ENCODE measurements around the gene DSCAML1. TPM values are rescaled to one million over a fixed set of nuclear protein-coding genes. Genes with fewer than 3 reads are reported as not detected.
"Not testable (repeated sequence)": the region's sequence is repeated elsewhere in the genome, so short reads cannot be mapped to it uniquely, and the experiment has no call there.

Gene DSCAML1
- total RNA-seq, 1 donor from 2014 or later: not detected

GRCh38 chr11:117409511-117409910 is 387.5 kb downstream of the DSCAML1 start:
- TF ChIP-seq, protein P1, sequence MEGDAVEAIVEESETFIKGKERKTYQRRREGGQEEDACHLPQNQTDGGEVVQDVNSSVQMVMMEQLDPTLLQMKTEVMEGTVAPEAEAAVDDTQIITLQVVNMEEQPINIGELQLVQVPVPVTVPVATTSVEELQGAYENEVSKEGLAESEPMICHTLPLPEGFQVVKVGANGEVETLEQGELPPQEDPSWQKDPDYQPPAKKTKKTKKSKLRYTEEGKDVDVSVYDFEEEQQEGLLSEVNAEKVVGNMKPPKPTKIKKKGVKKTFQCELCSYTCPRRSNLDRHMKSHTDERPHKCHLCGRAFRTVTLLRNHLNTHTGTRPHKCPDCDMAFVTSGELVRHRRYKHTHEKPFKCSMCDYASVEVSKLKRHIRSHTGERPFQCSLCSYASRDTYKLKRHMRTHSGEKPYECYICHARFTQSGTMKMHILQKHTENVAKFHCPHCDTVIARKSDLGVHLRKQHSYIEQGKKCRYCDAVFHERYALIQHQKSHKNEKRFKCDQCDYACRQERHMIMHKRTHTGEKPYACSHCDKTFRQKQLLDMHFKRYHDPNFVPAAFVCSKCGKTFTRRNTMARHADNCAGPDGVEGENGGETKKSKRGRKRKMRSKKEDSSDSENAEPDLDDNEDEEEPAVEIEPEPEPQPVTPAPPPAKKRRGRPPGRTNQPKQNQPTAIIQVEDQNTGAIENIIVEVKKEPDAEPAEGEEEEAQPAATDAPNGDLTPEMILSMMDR (IDR thresholded peaks at IDR 0.05): no peak
- Histone ChIP-seq H3K4me3 (no peak overlapping the region), H3K4me1 (no peaks in the 10 kb centered on the region), H3K27me3 (no peaks in the 10 kb centered on the region), H3K27ac (no peak overlapping the region), H3K36me3 (peaks cover 46 to 73% of the 10 kb centered on the region in 2 donors), H3K9me3 (no peaks in the 10 kb centered on the region)
- intact Hi-C loops (cut with DNase I): no loop called here
- DNase-seq (ENCODE audit: low spot score in 2 of 2): no peak

DNA sequence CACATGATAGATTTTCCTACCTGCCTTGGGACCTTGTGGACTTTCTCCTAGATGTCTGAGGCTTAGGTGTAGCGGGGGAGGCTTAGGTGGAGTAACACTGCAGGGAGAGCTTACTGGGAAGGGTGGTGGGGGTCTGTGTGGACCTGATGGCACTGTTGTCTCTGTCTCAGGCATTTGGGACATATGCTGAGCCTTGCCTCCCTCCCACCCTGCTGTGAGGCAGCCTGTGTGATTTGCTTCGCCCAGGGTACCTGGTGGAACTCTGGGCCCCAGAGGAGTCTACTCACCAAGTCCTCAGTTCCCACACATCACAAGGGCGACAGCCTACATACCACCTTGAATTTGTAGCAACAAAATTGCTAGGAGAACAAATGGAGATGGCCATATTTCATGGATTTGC is 388.7 kb downstream of the DSCAML1 start:
- DNase-seq (ENCODE audit: low spot score in 2 of 2): no peak
- intact Hi-C loops (cut with DNase I): no loop called here
- Histone ChIP-seq H3K4me3 (no peak overlapping the region), H3K9me3 (no peaks in the 10 kb centered on the region), H3K36me3 (peaks cover 51 to 82% of the 10 kb centered on the region in 2 donors), H3K4me1 (no peaks in the 10 kb centered on the region), H3K27ac (no peak overlapping the region), H3K27me3 (no peaks in the 10 kb centered on the region)
- TF ChIP-seq, protein P1 (IDR thresholded peaks at IDR 0.05): no peak

- no peak overlapping the region for H3K27ac ChIP-seq
- no peaks in the 10 kb centered on the region for H3K9me3 ChIP-seq
- no peaks in the 10 kb centered on the region for H3K27me3 ChIP-seq
- peaks cover 54 to 88% of the 10 kb centered on the region in 2 donors for H3K36me3 ChIP-seq
- TF ChIP-seq, protein P1 (IDR thresholded peaks at IDR 0.05): no peak
- H3K4me1 ChIP-seq: no peaks in the 10 kb centered on the region
- no peak overlapping the region for H3K4me3 ChIP-seq
- no peak for DNase-seq (ENCODE audit: low spot score in 2 of 2)
- intact Hi-C loops (cut with DNase I): no loop called here
Measured at GRCh38 chr11:117407016-117407415, 390.0 kb downstream of the DSCAML1 start.

- H3K27ac ChIP-seq; H3K9me3 ChIP-seq; H3K4me3 ChIP-seq; DNase-seq (ENCODE audit: low spot score in 2 of 2); intact Hi-C loops (cut with DNase I); H3K27me3 ChIP-seq; H3K4me1 ChIP-seq: not testable (repeated sequence)
- peaks cover 54 to 78% of the 10 kb centered on the region in 2 donors for H3K36me3 ChIP-seq
Measured at GRCh38 chr11:117405898-117406297, 391.1 kb downstream of the DSCAML1 start.

DNA sequence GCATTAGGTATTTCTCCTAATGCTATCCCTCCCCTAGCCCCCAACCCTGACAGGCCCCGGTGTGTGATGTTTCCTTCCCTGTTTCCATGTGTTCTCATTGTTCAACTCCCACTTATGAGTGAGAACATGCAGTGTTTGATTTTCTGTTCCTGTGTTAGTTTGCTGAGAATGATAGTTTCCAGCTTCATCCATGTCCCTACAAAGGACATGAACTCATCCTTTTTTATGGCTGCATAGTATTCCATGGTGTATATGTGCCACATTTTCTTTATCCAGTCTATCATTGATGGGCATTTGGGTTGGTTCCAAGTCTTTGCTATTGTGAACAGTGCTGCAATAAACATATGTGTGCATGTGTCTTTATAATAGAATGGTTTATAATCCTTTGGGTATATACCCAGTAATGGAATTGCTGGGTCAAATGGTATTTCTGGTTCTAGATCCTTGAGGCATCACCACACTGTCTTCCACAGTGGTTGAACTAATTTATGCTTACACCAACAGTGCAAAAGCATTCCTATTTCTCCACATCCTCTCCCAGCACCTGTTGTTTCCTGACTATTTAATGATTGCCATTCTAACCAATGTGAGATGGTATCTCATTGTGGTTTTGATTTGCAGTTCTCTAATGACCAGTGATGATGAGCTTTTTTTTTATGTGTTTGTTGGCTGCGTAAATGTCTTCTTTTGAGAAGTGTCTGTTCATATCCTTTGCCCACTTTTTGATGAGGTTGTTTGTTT is 397.7 kb downstream of the DSCAML1 start:
- H3K27me3 ChIP-seq; intact Hi-C loops (cut with DNase I); H3K9me3 ChIP-seq; H3K4me3 ChIP-seq; DNase-seq (ENCODE audit: low spot score in 2 of 2); H3K4me1 ChIP-seq; H3K27ac ChIP-seq: not testable (repeated sequence)
- peaks cover 54 to 64% of the 10 kb centered on the region in 2 donors for H3K36me3 ChIP-seq

- H3K36me3 ChIP-seq: peaks cover 57 to 64% of the 10 kb centered on the region in 2 donors
- H3K9me3 ChIP-seq; DNase-seq (ENCODE audit: low spot score in 2 of 2); H3K4me1 ChIP-seq; H3K4me3 ChIP-seq; H3K27me3 ChIP-seq; intact Hi-C loops (cut with DNase I); H3K27ac ChIP-seq: not testable (repeated sequence)
Measured at GRCh38 chr11:117398618-117399017, 398.4 kb downstream of the DSCAML1 start.

DNA sequence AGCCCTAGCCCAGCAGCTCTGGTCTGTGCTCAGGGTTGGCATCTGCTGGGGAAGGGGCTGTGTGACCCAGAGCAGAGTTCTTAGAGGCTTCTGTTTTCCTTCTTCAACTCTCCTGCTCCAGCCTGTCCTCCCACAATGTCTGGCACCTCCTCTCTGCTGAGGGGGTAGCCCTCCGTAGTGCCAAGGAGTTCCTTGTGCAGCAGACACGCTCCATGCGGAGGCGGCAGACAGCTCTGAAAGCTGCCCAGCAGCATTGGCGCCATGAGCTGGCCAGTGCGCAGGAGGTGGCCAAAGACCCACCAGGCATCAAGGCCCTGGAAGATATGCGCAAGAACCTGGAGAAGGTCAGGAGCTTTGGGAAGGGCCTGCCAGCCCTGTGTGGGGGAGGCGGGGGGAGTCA is 400.0 kb downstream of the DSCAML1 start:
- H3K27ac ChIP-seq: no peak overlapping the region
- H3K36me3 ChIP-seq: peaks cover 64 to 70% of the 10 kb centered on the region in 2 donors
- TF ChIP-seq, protein P1 (IDR thresholded peaks at IDR 0.05): no peak
- H3K27me3 ChIP-seq: no peaks in the 10 kb centered on the region
- intact Hi-C loops (cut with DNase I): no loop called here
- no peak overlapping the region for H3K4me3 ChIP-seq
- DNase-seq (ENCODE audit: low spot score in 2 of 2): no peak
- peaks cover 0 to 5% of the 10 kb centered on the region in 2 donors for H3K9me3 ChIP-seq
- H3K4me1 ChIP-seq: no peaks in the 10 kb centered on the region

Measured in ascending aorta (tissue), 2 donors.